Measurements from ENCODE around the gene LAMTOR2. TPM values are rescaled to one million over a fixed set of nuclear protein-coding genes. Genes with fewer than 3 reads are reported as not detected.

LAMTOR2 gene
- total RNA-seq, 1 experiment from 2014 or later = 50.6 TPM

GRCh38 chr1:156080863-156081179 lies 26.2 kb downstream of the LAMTOR2 start:
- H3K79me1 ChIP-seq (ENCODE audit: insufficient read depth, low read depth, low read length, poor library complexity, severe bottlenecking) = no peaks in the 10 kb centered on the region
- no peaks in the 10 kb centered on the region for H3K9me3 ChIP-seq (ENCODE audit: control insufficient read depth, low read depth, low read length)
- H3K18ac ChIP-seq (ENCODE audit: insufficient read length, low read depth, low read length) = no peak overlapping the region
- H3K27me3 Mint-ChIP-seq (ENCODE audit: low read depth) = no peaks in the 10 kb centered on the region
- H3T11ph ChIP-seq (ENCODE audit: low read length) = no peak overlapping the region
- no peak overlapping the region for H2BK5ac ChIP-seq (ENCODE audit: insufficient read length, low read length)
- H3K36me3 Mint-ChIP-seq (ENCODE audit: insufficient read depth in 1 of 3, low read depth in 3 of 3) = peaks cover 18 to 44% (median 38%) of the 10 kb centered on the region in 3 experiments; a peak in 6 of 7 replicates
- H2AK5ac ChIP-seq (ENCODE audit: insufficient read length, low read length) = no peak overlapping the region
- no peak overlapping the region for H4K8ac ChIP-seq (replicated peaks; ENCODE audit: insufficient read length, low read depth, low read length)
- H2BK20ac ChIP-seq (ENCODE audit: low read depth, low read length, poor library complexity, severe bottlenecking) = no peak overlapping the region
- H3K27ac Mint-ChIP-seq = peak overlapping the region; percentile 69 to 97 (median 90); a peak in 5 of 7 replicates
- H4K20me1 ChIP-seq (ENCODE audit: control insufficient read depth, insufficient read depth, insufficient read length) = no peaks in the 10 kb centered on the region
- no peak overlapping the region for H3K4ac ChIP-seq (ENCODE audit: low read depth, low read length)
- no peak overlapping the region for H2BK15ac ChIP-seq (ENCODE audit: low read depth, low read length)
- H2AFZ ChIP-seq (ENCODE audit: low read length) = no peak overlapping the region
- H3K27ac ChIP-seq (ENCODE audit: insufficient read length, low read depth, low read length) = no peak overlapping the region
- no peak overlapping the region for H3K56ac ChIP-seq (ENCODE audit: insufficient read length, low read depth, low read length)
- H2BK12ac ChIP-seq (ENCODE audit: insufficient read length, low read depth, low read length) = no peak overlapping the region
- H4K5ac ChIP-seq (ENCODE audit: insufficient read length, low read depth, low read length) = no peak overlapping the region
- TF ChIP-seq CTCF (conservative IDR thresholded peaks at IDR 0.05) = no peak
- peak overlapping the region; percentile 79 for H3K9ac ChIP-seq (ENCODE audit: extremely low read depth, insufficient read length, low read length)
- no peaks in the 10 kb centered on the region for H3K27me3 ChIP-seq (ENCODE audit: insufficient read depth, low read length)
- H3K9me3 Mint-ChIP-seq = no peaks in the 10 kb centered on the region; a peak in 1 of 5 replicates
- H3K4me1 Mint-ChIP-seq = peaks cover 60 to 68% of the 10 kb centered on the region in 2 experiments
- peaks cover 19% of the 10 kb centered on the region for H3K4me1 ChIP-seq (ENCODE audit: insufficient read depth, low read length)
- H3K4me3 Mint-ChIP-seq = peak overlapping the region; percentile 88 to 97
- no peak overlapping the region for H3K23ac ChIP-seq (ENCODE audit: insufficient read length, low read depth, low read length)
- no CpG with 5 or more reads among the region's 4 CpGs for WGBS (ENCODE audit: extremely low coverage, insufficient read length, low lambda C conversion rate)
- H3K4me2 ChIP-seq (ENCODE audit: insufficient read depth, insufficient read length, low read length) = peak overlapping the region; percentile 61
- DNase-seq = no peak
- peaks cover 18% of the 10 kb centered on the region for H3K23me2 ChIP-seq (ENCODE audit: insufficient read length, low read depth, low read length, poor library complexity, severe bottlenecking)
- H3K79me2 ChIP-seq (ENCODE audit: insufficient read depth, low read length) = peaks cover 23% of the 10 kb centered on the region; the same call in 1 of the 2 replicates
- no peak overlapping the region for H4K91ac ChIP-seq (ENCODE audit: insufficient read length, low read depth, low read length)
- H2BK120ac ChIP-seq (ENCODE audit: low read depth, low read length, poor library complexity, severe bottlenecking) = no peak overlapping the region
- H3K14ac ChIP-seq (ENCODE audit: insufficient read depth, low read length) = peak overlapping the region; percentile 90; the same call in 1 of the 2 replicates

All from H9 (cell line).